H9 (cell line): ENCODE measurements around the gene PCDHGA2. TPM values are rescaled to one million over a fixed set of nuclear protein-coding genes. Genes with fewer than 3 reads are reported as not detected.

Source experiments
- DNase-seq: peaks from one replicate; pipeline ENCODE4 v3.0.0-alpha.2; 2017
- H2AFZ ChIP-seq: one replicate; pipeline ENCODE4 v1.6.1; 2013; ENCODE audit warnings: mild to moderate bottlenecking, low read length, control low read depth, moderate library complexity
- H2AK5ac ChIP-seq: 2 replicates; pipeline ENCODE4 v1.6.1; 2013; ENCODE audit warnings: low read length, control low read depth, mixed read lengths; ENCODE audit not compliant: insufficient read length
- H2BK120ac ChIP-seq: one replicate; pipeline ENCODE4 v1.6.1; 2013; ENCODE audit warnings: low read depth, mild to moderate bottlenecking, low read length, control low read depth, inconsistent platforms; ENCODE audit not compliant: poor library complexity, severe bottlenecking
- H2BK12ac ChIP-seq: 2 replicates; pipeline ENCODE4 v1.6.1; 2013; ENCODE audit warnings: low read length, control low read depth, mixed read lengths, low read depth; ENCODE audit not compliant: insufficient read length
- H2BK15ac ChIP-seq: 2 replicates; pipeline ENCODE4 v1.6.1; 2013; ENCODE audit warnings: low read depth, low read length, control low read depth
- H2BK20ac ChIP-seq: one replicate; pipeline ENCODE4 v1.6.1; 2013; ENCODE audit warnings: low read depth, mild to moderate bottlenecking, low read length, control low read depth, inconsistent platforms; ENCODE audit not compliant: poor library complexity, severe bottlenecking
- H2BK5ac ChIP-seq: 2 replicates; pipeline ENCODE4 v1.6.1; 2013; ENCODE audit warnings: low read length, control low read depth, mixed read lengths; ENCODE audit not compliant: insufficient read length
- H3K14ac ChIP-seq: 2 replicates; pipeline ENCODE4 v1.6.1; 2013; ENCODE audit warnings: low read length, control low read depth; ENCODE audit not compliant: insufficient read depth
- H3K18ac ChIP-seq: 2 replicates; pipeline ENCODE4 v1.6.1; 2013; ENCODE audit warnings: low read depth, mild to moderate bottlenecking, mixed read lengths, low read length, control low read depth; ENCODE audit not compliant: insufficient read length
- H3K23ac ChIP-seq: 2 replicates; pipeline ENCODE4 v1.6.1; 2013; ENCODE audit warnings: low read length, control low read depth, mixed read lengths, low read depth; ENCODE audit not compliant: insufficient read length
- H3K23me2 ChIP-seq: 2 replicates; pipeline ENCODE4 v1.6.1; 2013; ENCODE audit warnings: low read depth, mild to moderate bottlenecking, mixed read lengths, low read length, control low read depth; ENCODE audit not compliant: insufficient read length, poor library complexity, severe bottlenecking
- H3K27ac ChIP-seq: 2 replicates; pipeline ENCODE4 v1.5.1; 2013; ENCODE audit warnings: low read length, control low read depth, mixed read lengths, low read depth; ENCODE audit not compliant: insufficient read length
- H3K27me3 ChIP-seq: 2 replicates; pipeline ENCODE4 v1.6.1; 2013; ENCODE audit warnings: low read length, control low read depth, inconsistent platforms; ENCODE audit not compliant: insufficient read depth
- H3K4ac ChIP-seq: 2 replicates; pipeline ENCODE4 v1.6.1; 2013; ENCODE audit warnings: low read depth, mild to moderate bottlenecking, control low read depth, inconsistent platforms, low read length, moderate library complexity
- H3K4me1 ChIP-seq: 2 replicates; pipeline ENCODE4 v1.6.1; 2013; ENCODE audit warnings: low read length, control low read depth, inconsistent platforms; ENCODE audit not compliant: insufficient read depth
- H3K4me2 ChIP-seq: 2 replicates; pipeline ENCODE4 v1.6.1; 2013; ENCODE audit warnings: low read length, control low read depth, mixed read lengths; ENCODE audit not compliant: insufficient read length, insufficient read depth
- H3K56ac ChIP-seq: 2 replicates; pipeline ENCODE4 v1.6.1; 2013; ENCODE audit warnings: low read depth, mild to moderate bottlenecking, mixed read lengths, low read length, control low read depth; ENCODE audit not compliant: insufficient read length
- H3K79me1 ChIP-seq: 2 replicates; pipeline ENCODE4 v1.6.1; 2013; ENCODE audit warnings: low read depth, mild to moderate bottlenecking, moderate library complexity, low read length, control low read depth, inconsistent platforms; ENCODE audit not compliant: insufficient read depth, poor library complexity, severe bottlenecking
- H3K79me2 ChIP-seq: 2 replicates; pipeline ENCODE4 v1.6.1; 2013; ENCODE audit warnings: low read length, control low read depth, inconsistent platforms; ENCODE audit not compliant: insufficient read depth
- H3K9ac ChIP-seq: 2 replicates; pipeline ENCODE4 v1.6.1; 2013; ENCODE audit warnings: low read length, control low read depth, mixed read lengths; ENCODE audit not compliant: insufficient read length; ENCODE audit errors: extremely low read depth
- H3K9me3 ChIP-seq: one replicate; pipeline ENCODE4 v1.6.1; 2013; ENCODE audit warnings: low read depth, low read length, inconsistent platforms; ENCODE audit not compliant: control insufficient read depth
- H3T11ph ChIP-seq: one replicate; pipeline ENCODE4 v1.6.1; 2013; ENCODE audit warnings: mild to moderate bottlenecking, low read length, control low read depth, inconsistent platforms
- H4K20me1 ChIP-seq: one replicate; pipeline ENCODE4 v1.6.1; 2013; ENCODE audit not compliant: control insufficient read depth, insufficient read length, insufficient read depth
- H4K5ac ChIP-seq: 2 replicates; pipeline ENCODE4 v1.6.1; 2013; ENCODE audit warnings: low read depth, mild to moderate bottlenecking, mixed read lengths, low read length, control low read depth; ENCODE audit not compliant: insufficient read length
- H4K8ac ChIP-seq: replicated peaks from 2 replicates; pipeline ENCODE4 v1.6.1; 2013; ENCODE audit warnings: low read length, control low read depth, mixed read lengths, low read depth; ENCODE audit not compliant: insufficient read length
- H4K91ac ChIP-seq: 2 replicates; pipeline ENCODE4 v1.6.1; 2013; ENCODE audit warnings: low read depth, mild to moderate bottlenecking, moderate library complexity, mixed read lengths, low read length, control low read depth; ENCODE audit not compliant: insufficient read length
- H3K27ac Mint-ChIP-seq, 3 experiments: 2 replicates in 2 of 3; 3 replicates in 1 of 3; pipeline ENCODE4 v1.8.0; 2020 to 2021; ENCODE audit warnings: mixed read lengths in 3 of 3, mild to moderate bottlenecking in 1 of 3, moderate library complexity in 1 of 3
- H3K27me3 Mint-ChIP-seq: 2 replicates; pipeline ENCODE4 v1.8.0; 2021; ENCODE audit warnings: low read depth, mild to moderate bottlenecking, moderate library complexity, mixed read lengths
- H3K36me3 Mint-ChIP-seq, 3 experiments: 2 replicates in 2 of 3; 3 replicates in 1 of 3; pipeline ENCODE4 v1.8.0; 2020 to 2021; ENCODE audit warnings: low read depth in 3 of 3, mixed read lengths in 3 of 3; ENCODE audit not compliant: insufficient read depth in 1 of 3
- H3K4me1 Mint-ChIP-seq, 2 experiments: 2 replicates each; pipeline ENCODE4 v1.8.0; 2020; ENCODE audit warnings: mixed read lengths in 2 of 2
- H3K4me3 Mint-ChIP-seq, 2 experiments: 2 replicates in 1 of 2; 3 replicates in 1 of 2; pipeline ENCODE4 v1.8.0; 2020 to 2021; ENCODE audit warnings: mild to moderate bottlenecking in 2 of 2, mixed read lengths in 2 of 2, moderate library complexity in 1 of 2
- H3K9me3 Mint-ChIP-seq, 2 experiments: 2 replicates in 1 of 2; 3 replicates in 1 of 2; pipeline ENCODE4 v1.8.0; 2020; ENCODE audit warnings: mild to moderate bottlenecking in 2 of 2, mixed read lengths in 2 of 2, moderate library complexity in 1 of 2
- WGBS: extraction: QIAGEN DNeasy Blood & Tissue Kit; methylation state at CpG from one replicate; pipeline ENCODE4 v1.1.7; 2013; ENCODE audit warnings: missing lambda C conversion rate, low lambda C conversion rate, mixed read lengths; ENCODE audit not compliant: insufficient read length; ENCODE audit errors: extremely low coverage; 5-methylcytosine and 5-hydroxymethylcytosine counted together
- total RNA-seq: library from RNA; stranded (reverse); gene quantifications from 2 replicates; pipeline ENCODE4 v1.2.1, GENCODE V29; 2021
- TF ChIP-seq, protein P1 (sequence below): fragments of 200-600 bp; sonication (generic); conservative IDR thresholded peaks from 3 replicates; pipeline ENCODE4 v1.8.0; 2021; ENCODE audit warnings: antibody characterized with exemption, mild to moderate bottlenecking

Gene PCDHGA2
- total RNA-seq, 1 experiment from 2014 or later: 0.90 TPM

DNA sequence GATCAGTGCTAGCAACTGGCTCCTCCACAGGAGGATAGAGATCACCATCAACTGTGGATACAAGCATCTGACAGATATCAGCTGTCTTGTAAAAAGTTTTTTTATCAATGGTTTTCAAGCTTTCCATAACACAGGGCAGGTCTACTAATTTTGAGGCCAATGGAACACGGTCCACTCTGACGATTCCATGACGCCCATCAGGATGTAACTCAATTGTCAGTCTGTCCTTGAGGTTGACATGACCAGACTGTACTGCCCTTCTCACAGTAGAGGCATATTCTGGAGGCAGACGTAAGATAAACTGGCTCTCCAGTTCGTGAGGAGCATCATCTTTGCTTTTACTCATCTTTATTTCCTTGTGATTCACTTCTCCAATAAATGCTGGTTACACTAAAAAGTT lies 18.9 kb upstream of the PCDHGA2 start:
- H2BK120ac ChIP-seq: no peak overlapping the region
- H3K4me2 ChIP-seq: peak overlapping the region; percentile 100
- no peak overlapping the region for H2AFZ ChIP-seq
- peaks cover 49 to 55% (median 51%) of the 10 kb centered on the region in 3 experiments for H3K36me3 Mint-ChIP-seq
- peaks cover 9 to 15% of the 10 kb centered on the region in 2 experiments; a peak in 3 of 4 replicates for H3K4me1 Mint-ChIP-seq
- no peak overlapping the region for H3K56ac ChIP-seq
- no peak overlapping the region for H2BK12ac ChIP-seq
- no peak overlapping the region for H2BK5ac ChIP-seq
- peak overlapping the region; percentile 97 to 98 for H3K4me3 Mint-ChIP-seq
- no peak overlapping the region for H2BK20ac ChIP-seq
- H3K27ac Mint-ChIP-seq: peak overlapping the region in 1 of 3 experiments; percentile 100; a peak in 2 of 7 replicates
- peaks cover 6% of the 10 kb centered on the region; the same call in 1 of the 2 replicates for H3K79me2 ChIP-seq
- no peaks in the 10 kb centered on the region for H4K20me1 ChIP-seq
- peak overlapping the region; percentile 35 for H3K27ac ChIP-seq
- no peak overlapping the region for H3K18ac ChIP-seq
- WGBS: no CpG with 5 or more reads among the region's 5 CpGs
- TF ChIP-seq, protein P1, sequence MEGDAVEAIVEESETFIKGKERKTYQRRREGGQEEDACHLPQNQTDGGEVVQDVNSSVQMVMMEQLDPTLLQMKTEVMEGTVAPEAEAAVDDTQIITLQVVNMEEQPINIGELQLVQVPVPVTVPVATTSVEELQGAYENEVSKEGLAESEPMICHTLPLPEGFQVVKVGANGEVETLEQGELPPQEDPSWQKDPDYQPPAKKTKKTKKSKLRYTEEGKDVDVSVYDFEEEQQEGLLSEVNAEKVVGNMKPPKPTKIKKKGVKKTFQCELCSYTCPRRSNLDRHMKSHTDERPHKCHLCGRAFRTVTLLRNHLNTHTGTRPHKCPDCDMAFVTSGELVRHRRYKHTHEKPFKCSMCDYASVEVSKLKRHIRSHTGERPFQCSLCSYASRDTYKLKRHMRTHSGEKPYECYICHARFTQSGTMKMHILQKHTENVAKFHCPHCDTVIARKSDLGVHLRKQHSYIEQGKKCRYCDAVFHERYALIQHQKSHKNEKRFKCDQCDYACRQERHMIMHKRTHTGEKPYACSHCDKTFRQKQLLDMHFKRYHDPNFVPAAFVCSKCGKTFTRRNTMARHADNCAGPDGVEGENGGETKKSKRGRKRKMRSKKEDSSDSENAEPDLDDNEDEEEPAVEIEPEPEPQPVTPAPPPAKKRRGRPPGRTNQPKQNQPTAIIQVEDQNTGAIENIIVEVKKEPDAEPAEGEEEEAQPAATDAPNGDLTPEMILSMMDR: no peak
- H4K8ac ChIP-seq: no peak overlapping the region
- H3K27me3 Mint-ChIP-seq: peaks cover 1% of the 10 kb centered on the region
- H3K4ac ChIP-seq: no peak overlapping the region; the same call in 1 of the 2 replicates
- H3K9me3 ChIP-seq: peaks cover 22% of the 10 kb centered on the region
- H2AK5ac ChIP-seq: peak overlapping the region; percentile 88
- H3K4me1 ChIP-seq: no peaks in the 10 kb centered on the region
- H3K14ac ChIP-seq: peak overlapping the region; percentile 8; the same call in 1 of the 2 replicates
- H3K79me1 ChIP-seq: peaks cover 2% of the 10 kb centered on the region
- peak overlapping the region; percentile 81 for H4K5ac ChIP-seq
- H4K91ac ChIP-seq: no peak overlapping the region
- H3T11ph ChIP-seq: no peak overlapping the region
- DNase-seq: no peak
- H3K23ac ChIP-seq: no peak overlapping the region
- H2BK15ac ChIP-seq: no peak overlapping the region
- H3K27me3 ChIP-seq: no peaks in the 10 kb centered on the region
- peak overlapping the region; percentile 10 for H3K9ac ChIP-seq
- H3K23me2 ChIP-seq: peaks cover 3% of the 10 kb centered on the region
- H3K9me3 Mint-ChIP-seq: peaks cover 39 to 78% of the 10 kb centered on the region in 2 experiments
